ENCODE data around the gene RHCE.
"Not testable (repeated sequence)": the region's sequence is repeated elsewhere in the genome, so short reads cannot be mapped to it uniquely, and the experiment has no call there.

Gene RHCE

DNA sequence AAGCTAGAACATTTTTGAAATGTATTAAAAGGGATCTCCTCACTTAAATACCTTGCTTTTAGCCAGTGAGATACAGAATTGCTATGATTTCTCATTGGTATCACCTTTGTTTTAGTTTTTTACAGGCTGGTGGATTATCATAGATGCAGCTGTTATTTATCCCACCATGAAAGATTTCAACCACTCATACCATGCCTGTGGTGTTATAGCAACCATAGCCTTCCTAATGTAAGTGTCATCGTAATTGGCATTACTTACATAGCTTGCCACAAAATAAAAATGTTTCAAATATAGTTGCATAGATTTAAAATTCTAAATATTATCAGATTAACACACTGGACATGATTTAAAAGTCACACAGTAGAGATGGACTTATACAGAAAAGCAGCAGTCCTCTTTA is 77.8 kb downstream of the RHCE start:
- no peak for DNase-seq (ENCODE audit: low spot score)

GRCh38 chr1:25341746-25342145 is 78.9 kb downstream of the RHCE start:
- DNase-seq (ENCODE audit: low spot score) = no peak

DNA sequence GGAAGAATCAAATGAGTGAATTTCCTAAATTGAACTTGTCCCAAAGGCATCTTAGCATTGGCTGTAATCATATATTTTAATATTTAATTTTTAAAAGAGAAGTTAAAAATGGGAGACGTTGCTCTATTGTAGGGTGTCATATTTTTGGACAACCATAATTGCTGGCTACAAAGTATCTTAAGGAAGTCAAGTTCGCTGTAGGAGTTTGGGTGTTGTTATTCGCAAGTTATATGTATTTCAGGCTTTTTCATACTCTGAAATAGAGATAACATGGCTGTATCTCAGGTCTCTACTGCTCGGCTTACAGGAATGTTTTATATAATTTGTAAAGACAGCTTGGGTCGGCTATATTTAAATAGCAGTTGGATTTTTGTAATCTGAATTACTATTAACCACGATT is 81.6 kb downstream of the RHCE start:
- DNase-seq (ENCODE audit: low spot score) = no peak

DNA sequence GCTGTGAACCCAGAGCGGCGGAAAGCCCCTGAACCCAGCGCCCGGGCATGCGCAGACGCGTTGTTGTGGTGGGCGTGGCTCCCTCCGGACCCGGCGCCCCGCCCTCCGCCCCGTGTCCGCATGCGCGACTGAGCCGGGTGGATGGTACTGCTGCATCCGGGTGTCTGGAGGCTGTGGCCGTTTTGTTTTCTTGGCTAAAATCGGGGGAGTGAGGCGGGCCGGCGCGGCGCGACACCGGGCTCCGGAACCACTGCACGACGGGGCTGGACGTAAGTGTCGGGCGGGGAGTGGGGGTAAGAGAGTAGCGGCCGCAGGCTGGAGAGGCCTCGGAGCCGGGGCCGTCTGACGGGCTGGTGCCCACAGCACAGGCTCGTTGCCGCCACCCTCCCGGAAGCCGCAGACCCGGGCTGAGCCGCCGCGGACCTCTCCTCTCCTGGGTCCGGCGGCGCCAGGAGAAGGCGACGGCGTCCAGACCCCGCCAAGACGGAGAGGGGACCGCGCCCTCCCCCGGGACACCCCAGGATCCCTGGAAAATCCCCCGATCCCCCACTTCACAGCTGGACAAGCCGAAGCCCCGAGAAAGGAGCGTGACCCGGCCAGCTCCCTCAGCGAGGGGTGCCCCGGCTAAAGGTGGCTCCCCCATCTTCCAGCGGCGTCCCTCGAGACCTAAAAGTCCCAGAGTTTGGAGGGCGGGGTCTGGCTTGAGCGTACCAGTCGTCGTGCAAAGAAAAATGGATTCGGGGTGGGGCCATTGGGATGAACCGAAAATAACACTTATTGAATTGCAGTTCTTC is 82.2 kb downstream of the RHCE start, which contains the start of gene TMEM50A:
Gene TMEM50A, plus strand, starts transcription at position 147 of the 794 bp plus-strand sequence. CDS start 2,153 bp downstream, outside the sequence.
- DNase-seq (ENCODE audit: low spot score) = peak; percentile 82

- DNase-seq (ENCODE audit: low spot score) = not testable (repeated sequence)
These were observed 83.0 kb downstream of the RHCE start for GRCh38 chr1:25337483-25338187.

DNA sequence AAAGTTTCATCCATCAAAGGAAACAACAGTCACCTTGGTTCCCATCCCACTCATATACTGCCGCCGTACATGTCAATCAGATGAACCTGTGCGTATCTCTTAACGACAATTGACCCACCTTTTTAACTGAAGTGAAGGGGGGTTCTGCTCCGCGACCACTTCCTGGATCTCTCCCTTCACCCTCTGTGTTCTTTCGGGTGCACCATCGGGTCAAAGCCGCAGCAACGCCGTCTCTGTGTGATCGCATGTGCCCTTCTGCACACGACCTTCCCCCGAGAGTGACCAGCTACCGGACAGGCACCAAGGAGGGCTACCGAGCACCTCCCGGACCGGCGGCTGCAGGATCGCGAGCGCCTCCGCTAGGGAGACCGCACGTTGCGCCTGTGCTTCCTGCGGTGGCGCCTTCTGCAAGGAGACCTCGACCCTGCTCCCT is 83.7 kb downstream of the RHCE start:
- DNase-seq (ENCODE audit: low spot score) = not testable (repeated sequence)

DNA sequence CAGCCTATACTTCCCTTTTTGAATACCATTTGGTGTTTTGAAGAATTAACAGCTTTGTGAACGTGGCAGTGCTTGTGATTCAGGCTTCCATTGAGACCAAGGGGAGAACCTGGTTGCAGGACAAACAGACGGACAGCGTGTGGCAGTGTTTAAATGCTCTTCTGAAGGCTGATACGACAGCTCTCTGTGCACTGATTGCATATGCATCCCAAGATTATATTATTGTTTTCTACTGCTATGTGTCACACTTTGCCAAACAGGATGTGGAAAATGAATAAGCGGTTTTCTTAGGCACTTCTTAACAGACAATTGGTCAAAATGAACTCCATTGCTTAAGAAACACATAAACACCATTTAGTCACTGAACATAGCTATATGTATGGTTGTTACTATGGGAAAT is 90.7 kb downstream of the RHCE start:
- DNase-seq (ENCODE audit: low spot score) = not testable (repeated sequence)

- not testable (repeated sequence) for DNase-seq (ENCODE audit: low spot score)
These were observed 91.3 kb downstream of the RHCE start for GRCh38 chr1:25329336-25329735.

DNA sequence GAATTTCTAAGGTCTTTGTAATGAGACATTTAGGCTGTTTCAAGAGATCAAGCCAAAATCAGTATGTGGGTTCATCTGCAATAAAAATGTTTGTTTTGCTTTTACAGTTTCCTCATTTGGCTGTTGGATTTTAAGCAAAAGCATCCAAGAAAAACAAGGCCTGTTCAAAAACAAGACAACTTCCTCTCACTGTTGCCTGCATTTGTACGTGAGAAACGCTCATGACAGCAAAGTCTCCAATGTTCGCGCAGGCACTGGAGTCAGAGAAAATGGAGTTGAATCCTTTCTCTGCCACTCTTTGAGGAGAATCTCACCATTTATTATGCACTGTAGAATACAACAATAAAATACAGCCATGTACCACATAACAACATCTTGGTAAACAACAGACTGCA is 91.8 kb downstream of the RHCE start:
- DNase-seq (ENCODE audit: low spot score) = not testable (repeated sequence)

GRCh38 chr1:25327864-25328790 is 92.5 kb downstream of the RHCE start:
- DNase-seq (ENCODE audit: low spot score) = not testable (repeated sequence)

GRCh38 chr1:25324407-25324806 is 96.2 kb downstream of the RHCE start:
- DNase-seq (ENCODE audit: low spot score) = not testable (repeated sequence)

GRCh38 chr1:25322127-25322526 is 98.5 kb downstream of the RHCE start:
- DNase-seq (ENCODE audit: low spot score) = not testable (repeated sequence)

GRCh38 chr1:25320314-25320938 is 100.2 kb downstream of the RHCE start:
- peak; percentile 52 for DNase-seq (ENCODE audit: low spot score)

DNA sequence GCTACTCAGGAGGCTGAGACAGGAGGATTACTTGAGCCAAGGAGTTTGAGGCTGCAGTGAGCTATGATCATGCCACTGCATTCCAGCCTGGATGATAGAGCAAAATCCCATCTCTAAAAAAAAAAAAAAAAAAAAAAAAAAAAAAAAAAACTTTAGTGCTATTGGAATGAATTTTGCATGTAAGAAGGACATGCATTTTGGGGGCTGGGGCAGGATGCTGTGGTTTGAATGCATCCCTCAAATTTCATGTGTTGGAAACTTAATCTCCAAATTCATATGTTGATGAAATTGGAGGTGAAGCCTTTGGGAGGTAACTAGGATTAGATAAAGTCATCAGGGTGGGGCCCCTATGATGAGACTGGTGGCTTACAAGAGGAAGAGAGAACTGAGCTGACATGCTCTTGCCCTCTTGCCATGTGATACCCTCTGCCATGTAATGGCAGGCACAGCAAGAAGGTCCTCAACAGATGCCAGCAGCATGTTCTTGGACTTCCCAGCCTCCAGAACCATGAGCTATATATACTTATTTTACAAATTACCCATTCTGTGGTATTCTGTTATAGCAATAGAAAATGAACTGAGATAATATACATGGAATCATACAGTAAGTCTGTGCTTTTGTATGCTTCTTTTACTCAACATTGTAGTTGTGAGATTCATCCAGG is 107.7 kb downstream of the RHCE start:
- DNase-seq (ENCODE audit: low spot score) = not testable (repeated sequence)
